Astrocyte of the spinal cord (primary cell): ENCODE measurements around the gene KIR2DL4.
"Not testable (repeated sequence)": the region's sequence is repeated elsewhere in the genome, so short reads cannot be mapped to it uniquely, and the experiment has no call there.

ENCODE experiments used
- DNase-seq: peaks from one replicate; pipeline ENCODE4 v3.0.0; 2011; ENCODE audit warnings: low read depth, low spot score
- H3K4me3 ChIP-seq: 2 replicates; pipeline ENCODE4 v1.5.1; 2011; ENCODE audit warnings: low read depth, mild to moderate bottlenecking, low read length, moderate library complexity
- CTCF ChIP-seq: IDR thresholded peaks from 2 replicates; pipeline ENCODE4 v1.5.1; 2012; ENCODE audit warnings: low read depth, mild to moderate bottlenecking, low read length, inconsistent platforms
- in situ Hi-C: cut with HindIII; loops from 2 replicates; pipeline ENCODE4 v1.10.0; 2017; ENCODE audit warnings: low sequenced_read_pairs

Gene KIR2DL4

GRCh38 chr19:54805665-54806515 is 2.5 kb downstream of the KIR2DL4 start:
- no peak overlapping the region for H3K4me3 ChIP-seq
- no peak for DNase-seq
- in situ Hi-C loops, result no loop called here
- no peak for TF ChIP-seq CTCF

- no peak for TF ChIP-seq CTCF
- in situ Hi-C loops, result no loop called here
- DNase-seq, result no peak
- no peak overlapping the region for H3K4me3 ChIP-seq
These were observed 3.1 kb downstream of the KIR2DL4 start for GRCh38 chr19:54806516-54806838.

GRCh38 chr19:54814571-54814970 is 11.2 kb downstream of the KIR2DL4 start:
- DNase-seq, H3K4me3 ChIP-seq, in situ Hi-C loops: not testable (repeated sequence)

- in situ Hi-C loops, H3K4me3 ChIP-seq, DNase-seq: not testable (repeated sequence)
These were observed 12.8 kb downstream of the KIR2DL4 start, which contains the start of gene KIR3DL1 for GRCh38 chr19:54816251-54816650. Gene KIR3DL1, plus strand, starts transcription at chr19:54816468.

- no peak overlapping the region for H3K4me3 ChIP-seq
These were observed 14.5 kb downstream of the KIR2DL4 start for GRCh38 chr19:54817670-54818536.

GRCh38 chr19:54824416-54824815 is 21.0 kb downstream of the KIR2DL4 start:
- DNase-seq, in situ Hi-C loops, H3K4me3 ChIP-seq: not testable (repeated sequence)

More at GRCh38 chr19:54817670-54818536, 14.5 kb downstream of the KIR2DL4 start:
- no peak for DNase-seq
- no peak for TF ChIP-seq CTCF
- in situ Hi-C loops, result no loop called here

GRCh38 chr19:54825326-54825725 is 21.9 kb downstream of the KIR2DL4 start:
- DNase-seq, H3K4me3 ChIP-seq, in situ Hi-C loops: not testable (repeated sequence)

- DNase-seq, in situ Hi-C loops, H3K4me3 ChIP-seq: not testable (repeated sequence)
These were observed 24.7 kb downstream of the KIR2DL4 start for GRCh38 chr19:54828064-54828463.

- DNase-seq, H3K4me3 ChIP-seq, in situ Hi-C loops: not testable (repeated sequence)
These were observed 29.1 kb downstream of the KIR2DL4 start, which contains the start of gene KIR2DS4 for GRCh38 chr19:54832496-54832895. Gene KIR2DS4, plus strand, starts transcription at chr19:54832676.

- DNase-seq, in situ Hi-C loops, H3K4me3 ChIP-seq: not testable (repeated sequence)
These were observed 31.7 kb downstream of the KIR2DL4 start for GRCh38 chr19:54835126-54835525.

GRCh38 chr19:54837522-54837921 is 34.1 kb downstream of the KIR2DL4 start:
- in situ Hi-C loops, H3K4me3 ChIP-seq, DNase-seq: not testable (repeated sequence)

- H3K4me3 ChIP-seq, DNase-seq, in situ Hi-C loops: not testable (repeated sequence)
These were observed 39.8 kb downstream of the KIR2DL4 start for GRCh38 chr19:54843171-54843570.

GRCh38 chr19:54850061-54850640 is 46.7 kb downstream of the KIR2DL4 start, which contains the start of gene KIR3DL2:
Gene KIR3DL2, plus strand, starts transcription at chr19:54850443. Its CDS starts 33 bp downstream, at chr19:54850476.
- in situ Hi-C loops, H3K4me3 ChIP-seq, DNase-seq: not testable (repeated sequence)
